ENCODE measurements around the gene ICA1L.

Gene ICA1L

GRCh38 chr2:202790676-202791075, 80.9 kb downstream of the ICA1L start:
- no peak overlapping the region for H3K4me3 ChIP-seq (ENCODE audit: low read depth, low read length)

GRCh38 chr2:202786842-202787241, 84.7 kb downstream of the ICA1L start:
- no peak overlapping the region for H3K4me3 ChIP-seq (ENCODE audit: low read depth, low read length)

GRCh38 chr2:202782940-202783558, 88.5 kb downstream of the ICA1L start:
- H3K4me3 ChIP-seq (ENCODE audit: low read depth, low read length), result no peak overlapping the region

- H3K4me3 ChIP-seq (ENCODE audit: low read depth, low read length), result no peak overlapping the region
These were observed 91.0 kb downstream of the ICA1L start for GRCh38 chr2:202780514-202781021.

- no peak overlapping the region for H3K4me3 ChIP-seq (ENCODE audit: low read depth, low read length)
These were observed 93.3 kb downstream of the ICA1L start for GRCh38 chr2:202778217-202778616.

GRCh38 chr2:202774104-202774503, 97.5 kb downstream of the ICA1L start:
- no peak overlapping the region for H3K4me3 ChIP-seq (ENCODE audit: low read depth, low read length)

- no peak overlapping the region for H3K4me3 ChIP-seq (ENCODE audit: low read depth, low read length)
These were observed 98.1 kb downstream of the ICA1L start for GRCh38 chr2:202773301-202773973.

GRCh38 chr2:202771741-202772460, 99.7 kb downstream of the ICA1L start:
- H3K4me3 ChIP-seq (ENCODE audit: low read depth, low read length), result no peak overlapping the region

- H3K4me3 ChIP-seq (ENCODE audit: low read depth, low read length), result no peak overlapping the region
These were observed 100.2 kb downstream of the ICA1L start for GRCh38 chr2:202771336-202771735.

- H3K4me3 ChIP-seq (ENCODE audit: low read depth, low read length), result no peak overlapping the region
These were observed 102.4 kb downstream of the ICA1L start for GRCh38 chr2:202769201-202769600.

GRCh38 chr2:202768273-202768672, 103.3 kb downstream of the ICA1L start:
- H3K4me3 ChIP-seq (ENCODE audit: low read depth, low read length), result no peak overlapping the region

- H3K4me3 ChIP-seq (ENCODE audit: low read depth, low read length), result no peak overlapping the region
These were observed 106.1 kb downstream of the ICA1L start for GRCh38 chr2:202765436-202765835.

GRCh38 chr2:202764991-202765390, 106.6 kb downstream of the ICA1L start:
- no peak overlapping the region for H3K4me3 ChIP-seq (ENCODE audit: low read depth, low read length)

- H3K4me3 ChIP-seq (ENCODE audit: low read depth, low read length), result no peak overlapping the region
These were observed 107.7 kb downstream of the ICA1L start for GRCh38 chr2:202763916-202764315.

GRCh38 chr2:202762556-202762955, 109.0 kb downstream of the ICA1L start:
- no peak overlapping the region for H3K4me3 ChIP-seq (ENCODE audit: low read depth, low read length)

- H3K4me3 ChIP-seq (ENCODE audit: low read depth, low read length), result no peak overlapping the region
These were observed 110.7 kb downstream of the ICA1L start for GRCh38 chr2:202760848-202761247.

GRCh38 chr2:202758604-202759003, 113.0 kb downstream of the ICA1L start:
- no peak overlapping the region for H3K4me3 ChIP-seq (ENCODE audit: low read depth, low read length)

- no peak overlapping the region for H3K4me3 ChIP-seq (ENCODE audit: low read depth, low read length)
These were observed 113.4 kb downstream of the ICA1L start for GRCh38 chr2:202758128-202758527.

GRCh38 chr2:202757339-202757738, 114.2 kb downstream of the ICA1L start:
- no peak overlapping the region for H3K4me3 ChIP-seq (ENCODE audit: low read depth, low read length)

- no peak overlapping the region for H3K4me3 ChIP-seq (ENCODE audit: low read depth, low read length)
These were observed 115.0 kb downstream of the ICA1L start for GRCh38 chr2:202756598-202756997.

- no peak overlapping the region for H3K4me3 ChIP-seq (ENCODE audit: low read depth, low read length)
These were observed 116.6 kb downstream of the ICA1L start for GRCh38 chr2:202754936-202755335.

GRCh38 chr2:202752071-202752470, 119.5 kb downstream of the ICA1L start:
- H3K4me3 ChIP-seq (ENCODE audit: low read depth, low read length), result no peak overlapping the region

Data from iPS-11a (cell line).